NCI-H2227 (cell line): ENCODE measurements around the gene ZNF865.

Source experiments
- DNase-seq: peaks from one replicate; lab custom pipeline; 2025; ENCODE audit not compliant: unreplicated experiment; lab: John Stamatoyannopoulos, UW

ZNF865 gene

DNA sequence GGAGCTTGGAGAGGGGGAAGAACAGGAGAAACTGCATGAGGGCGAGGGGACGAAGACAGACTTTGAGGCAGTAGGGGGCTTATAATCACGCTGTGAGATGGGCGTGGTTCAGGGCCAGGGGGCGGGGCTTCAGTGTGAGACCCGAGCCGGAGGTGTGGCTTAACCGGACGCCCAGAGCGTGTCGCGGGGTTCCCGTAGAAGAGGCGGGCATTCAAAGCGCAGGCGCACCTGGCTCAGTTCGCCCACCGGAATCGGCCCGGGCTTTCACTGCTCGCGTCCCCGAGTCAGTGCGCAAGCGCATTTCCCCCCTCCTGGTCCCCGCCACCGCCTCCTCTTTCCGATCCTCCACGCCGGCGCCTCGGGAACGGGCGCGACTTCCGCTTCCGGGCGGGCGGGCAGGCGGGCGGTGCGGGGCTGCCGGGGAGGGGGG lies 225 bp upstream of the ZNF865 start:
- peak; percentile 100 for DNase-seq

DNA sequence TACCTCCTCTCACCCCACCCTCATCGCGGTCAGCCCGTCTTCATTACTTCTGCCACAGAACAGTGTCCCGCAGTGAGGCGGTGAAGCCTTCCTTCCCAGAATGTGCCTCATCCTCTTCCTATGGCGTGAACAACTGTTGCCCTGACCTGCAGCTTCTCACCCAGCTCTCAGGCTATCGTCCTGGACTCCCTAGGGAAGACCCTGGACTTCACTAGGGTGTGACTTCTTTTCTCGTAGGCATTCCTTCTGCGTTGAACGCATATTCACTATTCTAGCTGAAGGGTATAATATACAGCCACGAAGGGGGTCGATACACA lies 982 bp downstream of the ZNF865 start:
- DNase-seq = no peak

DNA sequence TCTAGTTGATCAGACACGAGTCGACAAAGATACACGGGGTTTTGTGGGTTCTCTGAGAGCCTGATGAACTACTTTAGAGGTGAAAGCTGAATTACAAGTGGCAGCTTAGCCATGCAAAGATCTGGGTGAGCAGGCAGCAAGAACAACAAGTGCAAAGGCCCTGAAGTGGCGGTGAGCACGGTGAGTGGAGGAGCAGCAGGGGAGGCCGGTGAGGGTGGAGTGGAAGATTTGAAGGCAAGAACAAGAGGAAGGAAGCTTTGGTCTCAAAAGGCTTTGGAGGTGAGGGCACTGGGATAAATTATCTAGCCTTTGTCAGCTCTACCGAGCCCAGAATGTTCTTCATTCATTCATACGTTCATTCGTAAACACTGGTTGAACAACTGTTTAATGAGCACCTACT lies 1.4 kb downstream of the ZNF865 start:
- DNase-seq = no peak

DNA sequence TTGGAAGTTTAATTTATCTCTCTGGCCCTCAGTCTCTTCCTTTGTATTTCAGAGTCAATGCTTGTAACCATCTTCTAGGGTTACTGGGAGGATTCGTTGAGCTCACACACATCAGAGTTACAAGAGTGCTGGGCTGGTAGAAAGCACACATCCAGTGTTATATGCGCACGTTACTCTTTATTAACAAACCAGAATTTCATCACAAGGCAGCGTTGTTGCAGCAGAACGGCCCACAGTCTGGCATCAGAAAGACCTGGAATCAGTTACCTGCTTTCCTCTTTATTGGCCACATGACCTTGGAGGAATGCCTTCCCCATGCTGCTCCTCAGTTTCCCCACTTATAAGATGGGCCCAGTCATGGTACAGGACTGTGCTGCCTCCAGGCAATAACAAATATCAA lies 3.9 kb downstream of the ZNF865 start:
- no peak for DNase-seq

DNA sequence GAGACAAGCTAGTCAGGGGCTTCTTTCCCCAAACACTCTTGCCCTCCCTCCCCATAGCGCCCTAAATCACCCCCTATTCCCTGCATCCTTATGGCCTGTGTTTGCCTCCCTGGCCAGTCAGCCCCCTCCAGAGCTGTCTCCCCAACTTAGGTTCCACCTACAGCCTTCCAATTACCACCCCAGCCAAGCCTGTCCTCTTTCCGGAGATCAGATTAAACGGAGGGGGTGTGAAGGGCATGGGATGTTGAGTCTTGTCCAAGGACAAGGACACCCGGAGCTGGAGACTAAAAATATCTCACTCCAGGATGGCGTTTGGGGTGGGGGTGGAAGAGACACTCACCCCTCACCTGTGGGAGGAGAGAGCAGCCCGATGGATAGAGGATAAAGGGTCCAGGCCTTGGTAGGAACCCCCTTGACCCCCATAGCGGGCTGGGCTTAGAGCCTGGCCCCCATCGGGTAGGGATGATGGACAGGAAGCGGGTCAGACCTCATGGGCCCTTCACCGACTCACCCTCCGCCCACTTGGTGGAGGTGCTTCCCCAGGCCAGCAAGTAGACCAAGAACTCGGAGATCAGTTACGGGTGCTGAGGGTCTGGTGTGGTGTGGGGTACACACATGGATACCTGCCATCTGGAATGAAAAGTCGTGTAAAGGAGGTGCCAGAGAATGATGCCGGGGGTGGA lies 6.0 kb downstream of the ZNF865 start:
- no peak for DNase-seq

DNA sequence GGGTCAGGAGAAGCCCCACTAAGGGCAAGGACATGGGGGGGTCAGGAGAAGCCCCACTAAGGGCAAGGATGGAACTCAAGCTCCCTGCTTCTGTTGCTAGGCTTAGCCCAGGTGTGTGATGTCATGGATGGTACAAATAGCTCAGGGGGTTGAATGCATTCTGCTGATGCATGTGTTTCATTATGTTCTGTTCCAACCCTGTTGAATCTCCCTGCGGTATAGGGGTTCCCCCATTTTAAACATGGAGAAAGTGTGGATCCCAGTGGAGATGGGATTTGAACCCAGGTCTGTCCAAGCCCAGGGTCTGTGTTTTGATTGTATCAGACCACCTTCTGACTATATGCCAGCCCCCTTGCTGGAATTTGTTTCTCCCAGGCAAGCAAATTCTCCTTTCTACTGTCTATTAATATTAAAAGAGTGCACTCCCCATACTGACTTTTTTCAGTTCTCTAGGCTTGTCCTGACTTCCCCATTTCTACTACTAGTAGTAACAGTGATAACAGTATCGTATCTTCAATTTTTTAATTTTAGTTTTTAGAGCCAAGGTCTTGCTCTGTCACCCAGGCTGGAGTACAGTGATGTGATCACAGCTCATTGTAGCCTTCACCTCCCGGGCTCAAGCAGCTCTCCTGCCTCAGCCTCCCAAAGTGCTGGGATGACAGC lies 6.7 kb downstream of the ZNF865 start:
- DNase-seq = no peak

DNA sequence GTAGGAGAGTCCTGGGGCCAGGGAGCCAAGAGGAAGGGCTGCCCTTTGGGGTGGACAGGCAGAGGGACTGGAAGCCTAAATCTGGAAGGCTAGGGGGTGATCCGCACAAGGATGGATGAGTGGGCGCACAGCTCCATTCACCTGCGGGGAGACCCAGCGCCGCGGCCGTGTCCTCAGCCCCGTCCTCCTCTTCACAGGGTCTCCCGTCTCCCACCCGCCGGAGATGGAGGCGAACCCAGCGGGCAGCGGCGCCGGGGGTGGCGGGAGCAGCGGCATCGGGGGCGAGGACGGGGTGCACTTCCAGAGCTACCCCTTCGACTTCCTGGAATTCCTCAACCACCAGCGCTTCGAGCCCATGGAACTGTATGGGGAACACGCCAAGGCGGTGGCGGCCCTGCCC lies 7.9 kb downstream of the ZNF865 start:
- DNase-seq = no peak

DNA sequence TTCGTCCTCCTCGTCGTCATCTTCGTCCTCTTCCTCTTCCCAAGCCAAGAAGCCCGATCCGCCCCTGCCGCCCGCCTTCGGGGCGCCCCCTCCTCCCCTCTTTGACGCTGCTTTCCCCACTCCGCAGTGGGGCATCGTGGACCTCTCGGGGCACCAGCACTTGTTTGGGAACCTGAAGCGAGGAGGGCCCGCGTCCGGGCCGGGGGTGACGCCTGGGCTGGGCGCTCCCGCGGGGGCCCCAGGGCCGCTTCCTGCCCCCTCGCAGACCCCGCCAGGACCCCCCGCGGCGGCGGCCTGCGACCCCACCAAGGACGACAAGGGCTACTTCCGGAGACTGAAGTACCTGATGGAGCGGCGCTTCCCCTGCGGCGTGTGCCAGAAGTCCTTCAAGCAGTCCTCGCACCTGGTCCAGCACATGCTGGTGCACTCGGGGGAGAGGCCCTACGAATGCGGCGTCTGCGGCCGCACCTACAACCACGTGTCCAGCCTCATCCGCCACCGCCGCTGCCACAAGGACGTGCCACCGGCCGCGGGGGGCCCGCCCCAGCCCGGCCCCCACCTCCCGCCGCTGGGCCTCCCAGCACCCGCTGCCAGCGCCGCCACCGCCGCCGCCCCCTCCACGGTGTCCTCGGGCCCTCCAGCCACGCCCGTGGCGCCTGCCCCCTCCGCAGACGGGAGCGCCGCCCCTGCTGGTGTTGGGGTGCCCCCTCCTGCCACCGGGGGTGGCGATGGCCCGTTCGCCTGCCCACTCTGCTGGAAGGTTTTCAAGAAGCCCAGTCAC lies 8.7 kb downstream of the ZNF865 start:
- no peak for DNase-seq

DNA sequence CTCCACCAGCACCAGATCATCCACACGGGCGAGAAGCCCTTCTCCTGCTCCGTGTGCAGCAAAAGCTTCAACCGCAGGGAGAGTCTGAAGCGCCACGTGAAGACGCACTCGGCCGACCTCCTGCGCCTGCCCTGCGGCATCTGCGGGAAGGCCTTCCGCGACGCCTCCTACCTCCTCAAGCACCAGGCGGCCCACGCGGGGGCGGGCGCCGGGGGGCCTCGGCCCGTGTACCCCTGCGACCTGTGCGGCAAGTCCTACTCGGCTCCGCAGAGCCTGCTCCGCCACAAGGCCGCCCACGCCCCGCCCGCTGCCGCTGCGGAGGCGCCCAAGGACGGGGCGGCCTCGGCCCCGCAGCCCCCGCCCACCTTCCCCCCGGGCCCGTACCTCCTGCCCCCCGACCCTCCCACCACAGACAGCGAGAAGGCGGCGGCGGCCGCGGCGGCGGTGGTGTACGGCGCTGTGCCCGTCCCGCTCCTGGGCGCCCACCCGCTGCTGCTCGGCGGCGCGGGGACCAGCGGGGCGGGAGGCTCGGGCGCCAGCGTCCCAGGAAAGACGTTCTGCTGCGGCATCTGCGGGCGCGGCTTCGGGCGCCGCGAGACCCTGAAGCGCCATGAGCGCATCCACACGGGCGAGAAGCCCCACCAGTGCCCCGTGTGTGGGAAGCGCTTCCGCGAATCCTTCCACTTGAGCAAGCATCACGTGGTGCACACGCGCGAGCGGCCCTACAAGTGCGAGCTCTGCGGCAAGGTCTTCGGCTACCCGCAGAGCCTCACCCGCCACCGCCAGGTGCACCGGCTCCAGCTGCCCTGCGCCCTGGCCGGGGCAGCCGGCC lies 9.5 kb downstream of the ZNF865 start:
- DNase-seq = no peak

DNA sequence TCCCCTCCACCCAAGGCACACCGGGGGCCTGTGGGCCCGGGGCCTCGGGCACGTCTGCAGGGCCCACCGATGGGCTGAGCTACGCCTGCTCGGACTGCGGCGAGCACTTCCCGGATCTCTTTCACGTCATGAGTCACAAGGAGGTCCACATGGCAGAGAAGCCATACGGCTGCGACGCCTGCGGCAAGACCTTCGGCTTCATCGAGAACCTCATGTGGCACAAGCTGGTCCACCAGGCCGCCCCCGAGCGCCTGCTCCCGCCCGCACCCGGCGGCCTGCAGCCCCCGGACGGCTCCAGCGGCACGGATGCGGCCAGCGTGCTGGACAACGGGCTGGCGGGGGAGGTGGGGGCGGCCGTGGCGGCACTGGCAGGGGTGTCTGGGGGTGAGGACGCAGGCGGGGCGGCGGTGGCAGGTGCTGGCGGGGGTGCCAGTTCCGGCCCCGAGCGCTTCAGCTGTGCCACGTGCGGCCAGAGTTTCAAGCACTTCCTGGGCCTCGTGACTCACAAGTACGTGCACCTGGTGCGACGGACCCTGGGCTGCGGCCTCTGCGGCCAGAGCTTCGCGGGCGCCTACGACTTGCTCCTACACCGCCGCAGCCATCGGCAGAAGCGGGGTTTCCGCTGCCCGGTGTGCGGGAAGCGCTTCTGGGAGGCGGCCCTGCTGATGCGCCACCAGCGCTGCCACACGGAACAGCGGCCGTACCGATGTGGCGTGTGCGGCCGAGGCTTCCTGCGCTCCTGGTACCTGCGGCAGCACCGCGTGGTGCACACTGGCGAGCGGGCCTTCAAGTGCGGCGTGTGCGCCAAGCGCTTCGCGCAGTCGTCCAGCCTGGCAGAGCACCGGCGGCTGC lies 10.3 kb downstream of the ZNF865 start:
- DNase-seq = no peak

DNA sequence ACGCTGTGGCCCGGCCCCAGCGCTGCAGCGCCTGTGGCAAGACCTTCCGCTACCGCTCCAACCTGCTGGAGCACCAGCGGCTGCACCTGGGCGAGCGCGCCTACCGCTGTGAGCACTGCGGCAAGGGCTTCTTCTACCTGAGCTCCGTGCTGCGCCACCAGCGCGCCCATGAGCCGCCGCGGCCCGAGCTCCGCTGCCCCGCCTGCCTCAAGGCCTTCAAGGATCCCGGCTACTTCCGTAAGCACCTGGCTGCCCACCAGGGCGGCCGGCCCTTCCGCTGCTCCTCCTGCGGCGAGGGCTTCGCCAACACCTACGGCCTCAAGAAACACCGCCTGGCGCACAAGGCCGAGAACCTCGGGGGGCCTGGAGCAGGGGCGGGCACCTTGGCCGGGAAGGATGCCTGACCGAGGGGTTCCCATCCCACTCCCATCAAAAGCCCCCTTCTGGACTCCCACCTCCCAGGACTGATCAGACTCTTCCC lies 11.0 kb downstream of the ZNF865 start:
- no peak for DNase-seq

DNA sequence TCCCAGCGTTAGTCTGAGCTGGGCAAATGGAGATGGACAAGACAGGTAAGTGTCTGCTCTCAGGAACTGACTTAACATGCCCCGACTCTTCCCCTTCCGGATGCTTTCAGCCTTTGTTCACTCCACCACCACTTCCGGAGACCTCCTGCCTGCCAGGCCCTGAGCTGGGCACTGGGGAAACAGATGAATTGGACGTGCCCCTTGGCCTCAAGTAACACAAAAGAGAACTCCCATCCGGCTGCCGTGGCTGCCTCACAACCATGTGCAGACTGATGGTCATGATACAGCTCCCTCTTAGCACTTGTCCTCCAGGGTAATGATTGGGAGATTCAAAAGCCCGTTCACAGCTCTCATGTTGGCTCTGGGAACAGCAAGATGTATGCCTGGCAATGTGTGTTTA lies 12.0 kb downstream of the ZNF865 start:
- no peak for DNase-seq

DNA sequence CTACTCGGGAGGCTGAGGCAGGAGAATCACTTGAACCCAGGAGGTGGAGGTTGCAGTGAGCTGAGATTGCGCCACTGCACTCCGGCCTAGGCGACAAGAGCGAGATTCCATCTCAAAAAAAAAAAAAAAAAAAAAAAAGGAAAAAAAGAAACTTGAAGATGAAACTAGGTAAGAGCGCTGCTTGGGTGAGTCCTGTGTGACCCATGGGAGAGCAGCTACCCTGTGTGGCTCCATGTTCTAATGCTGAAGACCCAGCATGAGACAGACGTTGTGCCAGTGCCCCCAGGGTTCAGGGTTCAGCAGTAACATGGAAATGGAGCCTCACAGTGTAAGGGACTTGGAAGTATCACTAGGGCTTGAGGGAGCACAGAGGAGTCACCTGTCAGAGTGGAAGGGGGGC lies 13.0 kb downstream of the ZNF865 start:
- no peak for DNase-seq

DNA sequence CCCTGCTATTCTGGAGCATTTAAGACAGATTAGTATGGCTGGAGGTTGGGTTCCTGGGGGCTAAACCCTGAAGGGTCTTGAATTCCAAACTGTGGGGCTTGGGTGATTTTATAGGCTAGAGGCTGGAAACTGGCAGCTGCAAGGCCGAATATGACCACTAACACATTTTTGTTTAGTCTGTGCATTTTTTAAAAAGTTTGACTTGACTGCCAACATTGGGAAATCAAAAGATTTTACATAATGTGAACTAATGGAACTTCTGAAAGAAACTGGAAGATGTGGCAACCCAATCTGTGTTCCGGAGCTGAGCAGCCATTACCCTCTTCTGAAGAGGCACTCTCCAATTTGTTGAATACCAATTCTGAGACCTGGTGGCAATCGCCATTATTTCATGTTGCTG lies 13.8 kb downstream of the ZNF865 start:
- DNase-seq = no peak

DNA sequence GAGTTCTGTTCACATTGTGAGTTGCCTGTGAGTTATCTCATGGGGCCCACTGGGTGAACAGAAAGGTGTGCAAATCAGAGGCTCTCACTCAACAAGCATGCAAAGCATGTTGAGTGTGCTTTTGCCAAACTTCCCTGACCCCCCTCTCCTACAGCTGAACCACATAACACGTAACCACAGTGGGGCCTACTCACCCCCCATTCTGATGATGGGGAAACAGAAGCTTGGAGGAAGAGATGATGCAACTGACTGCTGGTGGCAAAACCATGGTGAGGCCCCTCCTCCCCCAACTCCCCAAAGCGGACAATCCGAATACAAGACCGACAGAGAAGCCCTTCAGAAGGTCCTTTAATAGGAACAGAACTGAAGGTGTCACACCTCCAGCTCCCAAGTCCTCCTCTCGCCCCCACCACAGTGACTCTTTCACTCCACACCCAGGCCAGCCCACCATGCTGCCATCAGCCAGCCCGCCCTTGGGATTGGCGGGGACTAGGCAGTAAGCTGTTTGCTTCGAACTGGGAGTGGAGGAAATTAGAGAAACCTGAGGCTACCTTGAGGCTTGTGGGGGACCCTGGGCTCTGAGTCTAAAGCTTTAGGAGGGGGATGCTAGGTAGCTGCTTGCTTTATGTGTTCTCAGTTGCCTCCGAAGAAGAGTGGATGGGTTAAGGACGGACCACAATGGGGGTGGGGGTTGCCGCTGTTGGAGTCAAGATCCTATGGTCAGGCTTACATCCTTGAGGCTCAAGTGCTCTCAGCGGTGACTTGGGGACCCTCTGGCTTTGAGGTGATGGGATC lies 15.2 kb downstream of the ZNF865 start:
- DNase-seq = no peak

DNA sequence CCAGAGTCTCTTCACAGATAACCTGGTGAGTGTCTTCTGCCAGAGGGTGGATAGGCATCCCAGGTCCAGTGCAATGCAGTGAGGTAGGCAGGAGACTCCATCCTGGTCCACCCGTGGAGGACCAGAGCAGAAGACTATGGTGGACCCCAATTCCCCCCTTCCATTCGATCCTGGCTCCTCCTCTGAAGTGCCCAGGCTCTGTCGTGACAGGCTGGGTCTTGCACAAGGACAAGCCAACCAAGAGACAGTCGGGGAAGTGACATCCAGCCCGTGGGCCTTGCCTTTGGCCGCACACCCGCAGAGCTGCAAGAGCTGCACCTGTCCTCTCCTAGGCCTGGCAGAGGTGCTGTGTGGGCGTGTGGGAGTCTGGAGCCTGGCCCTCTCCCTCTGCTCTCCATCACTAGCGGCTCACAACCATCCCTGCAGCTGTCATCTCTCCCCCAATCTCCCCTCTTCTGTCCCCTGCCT lies 15.8 kb downstream of the ZNF865 start:
- DNase-seq = no peak

DNA sequence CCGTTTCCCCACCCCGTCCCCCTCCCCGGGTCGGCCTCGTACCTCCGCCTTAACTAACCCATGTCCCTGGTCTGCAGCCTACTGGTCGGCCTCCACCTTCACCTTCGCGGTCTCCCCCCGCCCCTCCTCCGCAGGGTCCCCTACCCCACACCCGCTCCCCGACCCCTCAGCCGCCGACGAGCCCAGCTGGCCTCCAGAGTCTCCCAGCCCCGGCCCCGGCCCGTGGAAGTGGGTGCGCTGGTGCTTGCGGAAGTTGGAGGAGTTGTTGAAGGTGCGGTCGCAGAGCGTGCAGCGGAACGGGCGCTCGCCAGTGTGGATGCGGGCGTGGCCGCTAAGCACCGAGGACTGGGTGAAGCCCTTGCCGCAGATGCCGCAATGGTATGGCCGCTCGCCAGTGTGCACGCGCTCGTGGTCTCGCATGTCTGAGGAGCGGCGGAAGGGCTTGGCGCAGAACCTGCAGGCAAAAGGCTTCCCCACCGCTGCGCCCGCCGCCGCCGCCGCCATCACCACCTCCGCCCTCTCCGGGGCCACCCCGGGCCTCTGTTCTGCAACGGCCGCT lies 16.3 kb downstream of the ZNF865 start:
- DNase-seq = no peak

DNA sequence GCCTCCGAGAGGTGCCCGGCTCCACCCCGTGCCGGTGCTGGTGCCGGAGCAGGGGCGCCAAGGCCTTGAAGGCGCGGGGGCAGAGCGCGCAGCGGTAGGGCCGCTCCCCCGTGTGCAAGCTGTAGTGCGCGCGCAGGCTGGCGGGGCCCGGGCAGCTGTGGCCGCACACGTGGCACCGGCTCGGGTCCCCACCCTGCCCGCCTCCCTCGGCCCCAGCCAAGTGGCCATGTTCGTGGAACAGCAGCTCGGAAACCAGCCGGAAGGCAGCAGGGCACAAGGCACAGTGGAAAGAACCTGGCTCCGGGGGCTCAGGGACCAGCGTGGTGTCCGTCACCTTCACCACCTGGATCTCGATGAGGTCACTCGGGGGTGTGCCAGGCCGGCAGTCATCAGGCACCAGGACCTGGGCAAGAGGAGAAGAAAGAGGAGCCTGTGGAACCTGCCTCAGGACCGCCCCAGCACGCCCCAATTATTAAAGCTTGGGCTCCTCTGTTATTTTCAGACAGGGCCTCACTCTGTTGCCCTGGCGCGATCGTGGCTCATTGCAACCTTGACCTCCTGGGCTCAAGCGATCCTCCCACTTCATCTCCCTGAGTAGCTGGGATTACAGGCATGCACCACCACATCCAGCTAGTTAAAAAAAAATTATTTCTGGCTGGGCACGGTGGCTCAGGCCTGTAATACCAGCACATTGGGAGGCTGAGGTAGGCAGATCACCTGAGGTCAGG lies 17.0 kb downstream of the ZNF865 start:
- DNase-seq = peak; percentile 55

DNA sequence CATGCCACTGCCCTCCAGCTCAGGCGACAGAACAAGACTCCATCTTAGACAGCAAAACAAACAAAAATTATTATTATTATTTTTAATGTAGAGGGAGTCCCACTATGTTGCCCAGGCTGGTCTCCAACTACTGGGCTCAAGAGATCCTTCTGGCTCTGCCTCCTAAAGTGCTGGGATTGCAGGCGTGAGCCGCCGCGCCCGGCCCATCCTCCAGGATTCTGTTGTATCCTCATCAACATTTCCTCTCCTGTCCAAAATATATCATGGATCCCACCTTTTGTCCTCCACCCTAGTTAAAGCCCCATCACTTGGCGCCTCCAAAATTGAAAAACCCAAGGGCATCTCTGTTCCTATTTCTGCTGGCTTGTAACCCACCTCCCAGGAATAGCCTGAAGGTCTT lies 17.7 kb downstream of the ZNF865 start:
- DNase-seq = no peak
